IPS DF 6.9 (cell line): ENCODE measurements around the gene CSNK1G1.
"Not testable (repeated sequence)": the region's sequence is repeated elsewhere in the genome, so short reads cannot be mapped to it uniquely, and the experiment has no call there.

Source experiments
- DNase-seq: peaks from one replicate; pipeline ENCODE4 v3.0.0-alpha.2; 2013; ENCODE audit warnings: low read depth, low spot score
- H3K27ac ChIP-seq: one replicate; pipeline ENCODE4 v1.5.1; 2013; ENCODE audit warnings: low read length, control low read depth
- H3K27me3 ChIP-seq: 2 replicates; pipeline ENCODE4 v1.6.1; 2013; ENCODE audit warnings: mild to moderate bottlenecking, low read length; ENCODE audit not compliant: control insufficient read depth, insufficient read depth
- H3K36me3 ChIP-seq: 2 replicates; pipeline ENCODE4 v1.6.1; 2013; ENCODE audit warnings: low read length; ENCODE audit not compliant: control insufficient read depth, insufficient read depth
- H3K4me1 ChIP-seq: 2 replicates; pipeline ENCODE4 v1.6.1; 2013; ENCODE audit warnings: low read length; ENCODE audit not compliant: control insufficient read depth, insufficient read depth
- H3K4me3 ChIP-seq: 2 replicates; pipeline ENCODE4 v1.5.1; 2013; ENCODE audit warnings: mild to moderate bottlenecking, low read length
- H3K9me3 ChIP-seq: 2 replicates; pipeline ENCODE4 v1.6.1; 2013; ENCODE audit warnings: low read length, inconsistent platforms; ENCODE audit not compliant: control insufficient read depth, insufficient read depth
- WGBS: extraction: QIAGEN DNeasy Blood & Tissue Kit; methylation state at CpG from one replicate; pipeline ENCODE4 v1.1.7; 2013; ENCODE audit warnings: mixed read lengths, missing lambda C conversion rate; ENCODE audit not compliant: insufficient read length, insufficient coverage; 5-methylcytosine and 5-hydroxymethylcytosine counted together

CSNK1G1 gene

GRCh38 chr15:64265188-64265587 is 90.8 kb downstream of the CSNK1G1 start:
- H3K27ac ChIP-seq, H3K9me3 ChIP-seq, H3K4me1 ChIP-seq, H3K36me3 ChIP-seq, DNase-seq, H3K27me3 ChIP-seq, H3K4me3 ChIP-seq: not testable (repeated sequence)
- WGBS: no CpG with 5 or more reads among the region's 1 CpG

DNA sequence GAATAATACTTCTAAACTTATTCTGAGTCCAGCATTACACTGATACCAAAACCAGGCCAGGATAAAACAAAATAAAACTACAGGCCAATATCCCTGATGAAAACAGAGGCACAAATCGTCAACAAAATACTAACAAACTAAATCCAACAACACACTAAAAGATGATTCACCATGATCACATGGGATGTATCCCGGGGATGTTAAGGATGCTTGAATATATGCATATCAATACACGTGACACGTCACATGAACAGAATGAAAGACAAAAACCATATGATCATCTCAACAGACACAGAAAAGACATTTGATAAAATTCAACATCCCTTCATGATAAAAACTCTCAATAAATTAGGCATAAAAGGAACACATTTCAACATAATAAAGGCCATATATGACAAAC is 91.5 kb downstream of the CSNK1G1 start:
- WGBS: no CpG with 5 or more reads among the region's 4 CpGs
- H3K4me1 ChIP-seq: no peaks in the 10 kb centered on the region
- H3K36me3 ChIP-seq: no peaks in the 10 kb centered on the region
- H3K27ac ChIP-seq: no peak overlapping the region
- H3K27me3 ChIP-seq: no peaks in the 10 kb centered on the region
- H3K4me3 ChIP-seq: no peak overlapping the region
- DNase-seq: no peak
- no peaks in the 10 kb centered on the region for H3K9me3 ChIP-seq

- no peak for DNase-seq
- no peaks in the 10 kb centered on the region for H3K9me3 ChIP-seq
- H3K36me3 ChIP-seq: no peaks in the 10 kb centered on the region
- no peaks in the 10 kb centered on the region for H3K27me3 ChIP-seq
- no peak overlapping the region for H3K4me3 ChIP-seq
- H3K27ac ChIP-seq: no peak overlapping the region
- H3K4me1 ChIP-seq: no peaks in the 10 kb centered on the region
- WGBS: 100% methylated on average over 1 of the region's 2 CpGs
These were observed 92.4 kb downstream of the CSNK1G1 start for GRCh38 chr15:64263567-64263966.

- no peak overlapping the region for H3K27ac ChIP-seq
- no peaks in the 10 kb centered on the region for H3K9me3 ChIP-seq
- no peaks in the 10 kb centered on the region for H3K4me1 ChIP-seq
- H3K36me3 ChIP-seq: no peaks in the 10 kb centered on the region
- no CpG with 5 or more reads among the region's 3 CpGs for WGBS
- no peak overlapping the region for H3K4me3 ChIP-seq
- no peak for DNase-seq
- no peaks in the 10 kb centered on the region for H3K27me3 ChIP-seq
These were observed 99.9 kb downstream of the CSNK1G1 start for GRCh38 chr15:64256051-64256450.

- Histone ChIP-seq H3K36me3 (no peaks in the 10 kb centered on the region), H3K27me3 (no peaks in the 10 kb centered on the region), H3K4me1 (no peaks in the 10 kb centered on the region; the same call in 1 of the 2 replicates), H3K4me3 (no peak overlapping the region), H3K27ac (no peak overlapping the region), H3K9me3 (no peaks in the 10 kb centered on the region)
- DNase-seq: no peak
These were observed 104.3 kb downstream of the CSNK1G1 start for GRCh38 chr15:64251658-64252057.

GRCh38 chr15:64251121-64251520 is 104.9 kb downstream of the CSNK1G1 start:
- H3K36me3 ChIP-seq: no peaks in the 10 kb centered on the region
- DNase-seq: no peak
- H3K27ac ChIP-seq: no peak overlapping the region
- no peaks in the 10 kb centered on the region; the same call in 1 of the 2 replicates for H3K4me1 ChIP-seq
- WGBS: no CpG with 5 or more reads among the region's 2 CpGs
- no peak overlapping the region for H3K4me3 ChIP-seq
- H3K27me3 ChIP-seq: no peaks in the 10 kb centered on the region
- H3K9me3 ChIP-seq: no peaks in the 10 kb centered on the region

GRCh38 chr15:64249883-64250575 is 105.9 kb downstream of the CSNK1G1 start:
- DNase-seq: no peak
- Histone ChIP-seq H3K27ac (no peak overlapping the region), H3K27me3 (no peaks in the 10 kb centered on the region), H3K36me3 (no peaks in the 10 kb centered on the region), H3K4me1 (no peaks in the 10 kb centered on the region; the same call in 1 of the 2 replicates), H3K9me3 (no peaks in the 10 kb centered on the region), H3K4me3 (no peak overlapping the region)

GRCh38 chr15:64249406-64249805 is 106.6 kb downstream of the CSNK1G1 start:
- Histone ChIP-seq H3K9me3 (no peaks in the 10 kb centered on the region), H3K4me3 (no peak overlapping the region), H3K4me1 (no peaks in the 10 kb centered on the region; the same call in 1 of the 2 replicates), H3K36me3 (no peaks in the 10 kb centered on the region), H3K27me3 (no peaks in the 10 kb centered on the region), H3K27ac (no peak overlapping the region)
- no CpG with 5 or more reads among the region's 3 CpGs for WGBS
- DNase-seq: no peak

GRCh38 chr15:64247906-64248541 is 107.9 kb downstream of the CSNK1G1 start:
- no peaks in the 10 kb centered on the region for H3K27me3 ChIP-seq
- no peaks in the 10 kb centered on the region for H3K36me3 ChIP-seq
- DNase-seq: no peak
- no peak overlapping the region for H3K27ac ChIP-seq
- no CpG with 5 or more reads among the region's 2 CpGs for WGBS
- no peaks in the 10 kb centered on the region for H3K9me3 ChIP-seq
- no peak overlapping the region for H3K4me3 ChIP-seq
- H3K4me1 ChIP-seq: no peaks in the 10 kb centered on the region; the same call in 1 of the 2 replicates

- Histone ChIP-seq H3K27ac (no peak overlapping the region), H3K36me3 (no peaks in the 10 kb centered on the region), H3K4me1 (no peaks in the 10 kb centered on the region; the same call in 1 of the 2 replicates), H3K27me3 (no peaks in the 10 kb centered on the region), H3K9me3 (no peaks in the 10 kb centered on the region), H3K4me3 (no peak overlapping the region)
- DNase-seq: no peak
These were observed 108.5 kb downstream of the CSNK1G1 start for GRCh38 chr15:64247535-64247905.
